DOHH2 (cell line): ENCODE results near the gene SPDYE6.
"Not testable (repeated sequence)": the region's sequence is repeated elsewhere in the genome, so short reads cannot be mapped to it uniquely, and the experiment has no call there.

Experiments used
- EZH2phosphoT487 ChIP-seq: fragments of 200-600 bp; sonication (generic); IDR thresholded peaks from 2 replicates; pipeline ENCODE4 v1.6.1; 2017; ENCODE audit warnings: borderline replicate concordance, mild to moderate bottlenecking, antibody characterized with exemption, low read length, moderate library complexity, mixed read lengths
- TF ChIP-seq, protein P1 (sequence below): fragments of 200-600 bp; sonication (generic); IDR thresholded peaks from one replicate; pipeline ENCODE4 v1.5.1; 2014; ENCODE audit warnings: antibody characterized with exemption, mild to moderate bottlenecking, low read depth, low read length; ENCODE audit not compliant: poor library complexity, severe bottlenecking

DNA sequence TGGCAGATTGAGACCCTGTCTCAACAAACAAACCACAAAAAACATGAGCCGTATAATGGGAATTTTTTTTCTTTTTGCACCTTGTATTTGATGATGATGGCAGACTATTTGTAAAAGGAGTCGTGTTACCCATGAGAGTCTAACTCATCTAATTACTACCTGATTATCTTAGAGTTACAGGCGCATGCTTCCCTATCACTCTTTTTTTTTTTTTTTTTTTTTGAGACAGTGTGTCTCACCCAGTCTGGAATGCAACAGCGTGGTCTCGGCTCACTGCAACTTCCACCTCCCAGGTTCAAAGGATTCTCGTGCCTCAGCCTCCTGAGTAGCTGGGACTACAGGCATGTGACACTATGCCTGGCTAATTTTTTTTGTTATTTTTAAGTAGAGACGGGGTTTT is 9.1 kb upstream of the SPDYE6 start:
- TF ChIP-seq, protein P1, sequence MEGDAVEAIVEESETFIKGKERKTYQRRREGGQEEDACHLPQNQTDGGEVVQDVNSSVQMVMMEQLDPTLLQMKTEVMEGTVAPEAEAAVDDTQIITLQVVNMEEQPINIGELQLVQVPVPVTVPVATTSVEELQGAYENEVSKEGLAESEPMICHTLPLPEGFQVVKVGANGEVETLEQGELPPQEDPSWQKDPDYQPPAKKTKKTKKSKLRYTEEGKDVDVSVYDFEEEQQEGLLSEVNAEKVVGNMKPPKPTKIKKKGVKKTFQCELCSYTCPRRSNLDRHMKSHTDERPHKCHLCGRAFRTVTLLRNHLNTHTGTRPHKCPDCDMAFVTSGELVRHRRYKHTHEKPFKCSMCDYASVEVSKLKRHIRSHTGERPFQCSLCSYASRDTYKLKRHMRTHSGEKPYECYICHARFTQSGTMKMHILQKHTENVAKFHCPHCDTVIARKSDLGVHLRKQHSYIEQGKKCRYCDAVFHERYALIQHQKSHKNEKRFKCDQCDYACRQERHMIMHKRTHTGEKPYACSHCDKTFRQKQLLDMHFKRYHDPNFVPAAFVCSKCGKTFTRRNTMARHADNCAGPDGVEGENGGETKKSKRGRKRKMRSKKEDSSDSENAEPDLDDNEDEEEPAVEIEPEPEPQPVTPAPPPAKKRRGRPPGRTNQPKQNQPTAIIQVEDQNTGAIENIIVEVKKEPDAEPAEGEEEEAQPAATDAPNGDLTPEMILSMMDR = not testable (repeated sequence)
- not testable (repeated sequence) for TF ChIP-seq EZH2phosphoT487
